ENCODE results near the gene MORC2.

The MORC2 gene

DNA sequence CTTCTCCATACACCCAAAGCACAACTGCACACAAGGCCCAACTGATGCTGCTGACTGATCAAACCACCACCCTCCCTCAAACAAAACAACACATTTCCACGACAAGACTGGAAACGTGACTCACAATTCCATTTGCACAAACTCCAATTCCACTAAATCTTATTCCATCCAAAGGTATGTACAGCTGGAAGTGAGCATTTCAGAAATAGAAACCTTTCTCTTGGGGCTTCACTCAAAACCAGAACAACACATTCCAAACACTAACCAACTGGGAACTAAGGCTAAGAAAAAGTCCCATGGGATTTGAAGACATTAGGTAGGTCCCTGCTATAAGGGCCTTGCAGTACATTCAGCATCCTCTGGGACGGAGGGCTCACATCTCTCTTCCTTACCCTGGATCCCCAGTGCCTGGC lies 19.6 kb downstream of the MORC2 start:
- DNase-seq, result no peak

DNA sequence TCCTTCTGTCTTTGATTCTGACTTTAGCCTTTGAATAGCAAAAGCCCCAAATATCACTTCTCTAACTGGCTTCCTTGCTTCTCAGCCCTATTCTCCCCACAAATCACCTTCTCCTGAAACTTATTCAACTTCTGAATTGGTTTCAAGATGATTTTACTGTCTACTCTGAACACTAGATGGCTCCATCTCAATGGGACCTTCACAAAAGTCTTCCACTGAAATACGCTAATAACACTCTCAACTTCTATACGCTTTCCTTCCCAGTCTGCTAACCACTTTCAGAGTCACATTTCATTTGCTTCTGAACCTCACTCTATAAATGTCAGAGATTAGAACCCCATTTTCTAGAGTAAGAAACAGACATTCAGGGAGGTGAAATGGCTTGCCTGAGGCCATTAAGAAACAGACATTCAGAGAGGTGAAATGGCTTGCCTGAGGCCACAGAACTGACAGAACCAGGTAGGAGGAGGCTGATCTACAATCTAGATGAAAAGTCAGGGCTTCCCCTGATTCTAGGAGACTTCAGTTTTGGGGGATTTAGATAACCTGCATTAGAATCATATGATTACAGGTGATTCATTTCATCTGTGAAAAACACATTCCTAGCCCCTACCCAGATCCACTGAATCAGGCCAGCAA lies 20.6 kb downstream of the MORC2 start:
- DNase-seq, result no peak

DNA sequence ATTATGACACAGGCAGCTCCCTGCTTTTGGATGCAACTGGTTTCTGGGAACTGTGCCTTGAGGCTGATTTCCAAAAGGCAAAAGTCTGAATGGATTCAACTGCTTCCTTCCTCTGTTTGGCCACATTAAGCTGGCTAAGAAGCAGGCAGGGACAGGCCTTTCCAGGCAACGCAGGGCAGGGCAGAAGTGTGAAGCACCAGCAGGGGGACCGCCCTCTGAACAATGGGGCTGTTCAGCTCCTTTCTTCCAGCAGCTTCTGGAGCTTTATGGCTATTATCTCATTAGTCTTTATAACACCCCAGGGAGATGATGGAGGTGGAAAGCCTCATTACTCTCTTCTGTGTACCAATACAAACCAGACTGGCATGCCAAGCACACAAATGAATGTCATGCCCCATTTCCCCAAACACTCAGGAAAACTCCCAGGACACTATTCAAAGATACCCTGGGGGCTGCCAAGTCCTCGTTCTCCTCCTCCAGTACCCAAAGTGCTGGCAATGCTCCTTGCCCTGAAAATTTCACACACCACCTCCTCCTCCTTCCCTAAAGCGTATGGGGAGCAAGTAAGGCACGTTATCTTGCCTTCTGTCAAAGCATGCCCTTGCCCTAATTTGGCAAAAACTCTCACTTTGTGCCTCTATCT lies 21.3 kb downstream of the MORC2 start:
- no peak for DNase-seq

DNA sequence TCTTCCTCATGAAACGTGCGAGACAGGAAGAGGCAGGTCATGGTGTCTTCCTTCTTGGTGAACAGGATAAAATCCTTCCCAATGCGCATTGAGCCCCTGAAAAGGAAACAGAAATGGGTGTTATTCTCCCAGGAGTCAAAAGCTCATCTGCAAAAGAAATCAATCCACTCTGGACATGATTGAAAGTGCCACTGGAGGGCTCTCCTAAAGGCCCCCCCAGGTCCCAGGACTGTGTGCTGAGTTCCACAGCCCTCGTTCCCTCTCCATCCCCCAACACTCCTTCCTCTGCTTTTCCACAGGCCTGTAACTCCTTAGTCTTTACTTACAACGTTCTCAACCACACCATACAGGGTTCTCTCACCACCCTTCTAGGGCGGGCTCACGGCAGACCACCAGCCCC lies 22.2 kb downstream of the MORC2 start:
- DNase-seq, result no peak

DNA sequence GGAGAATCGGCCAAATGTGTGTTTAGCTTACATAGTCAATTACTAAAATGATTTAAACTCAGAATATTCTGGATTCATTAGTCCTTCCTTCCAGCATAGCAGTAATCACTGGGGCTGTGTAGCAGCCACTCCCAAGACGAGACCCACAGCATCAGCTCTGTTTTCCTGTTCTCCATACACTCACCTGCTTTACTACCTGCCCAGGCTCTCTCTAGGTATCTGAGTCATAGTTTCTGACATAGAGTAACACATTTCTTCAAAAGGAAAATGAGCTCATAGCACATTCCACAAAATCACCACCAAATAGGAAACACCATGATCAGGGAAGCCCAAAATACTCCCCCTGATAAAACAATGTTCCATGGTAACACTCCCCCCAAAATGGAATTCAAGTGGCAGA lies 22.9 kb downstream of the MORC2 start:
- DNase-seq, result no peak

DNA sequence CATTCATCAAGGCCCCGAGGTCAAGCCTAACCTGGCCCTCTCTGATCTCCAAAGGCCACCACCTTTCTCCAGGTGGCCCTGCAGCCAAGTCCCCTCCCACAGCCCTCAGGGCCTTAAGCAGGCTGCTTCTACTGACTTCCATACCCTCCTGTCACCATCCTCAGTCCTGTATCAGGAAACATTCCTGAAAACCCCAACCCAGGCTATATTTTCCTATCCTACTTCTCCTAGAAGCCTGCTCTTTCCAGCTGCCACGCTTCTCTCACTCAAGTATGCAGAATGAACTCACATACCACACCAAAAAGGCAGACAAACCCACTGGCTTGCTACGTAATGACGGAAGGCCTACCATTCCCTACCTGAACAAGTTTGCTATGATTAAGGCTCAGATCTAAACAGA lies 23.6 kb downstream of the MORC2 start:
- no peak for DNase-seq

DNA sequence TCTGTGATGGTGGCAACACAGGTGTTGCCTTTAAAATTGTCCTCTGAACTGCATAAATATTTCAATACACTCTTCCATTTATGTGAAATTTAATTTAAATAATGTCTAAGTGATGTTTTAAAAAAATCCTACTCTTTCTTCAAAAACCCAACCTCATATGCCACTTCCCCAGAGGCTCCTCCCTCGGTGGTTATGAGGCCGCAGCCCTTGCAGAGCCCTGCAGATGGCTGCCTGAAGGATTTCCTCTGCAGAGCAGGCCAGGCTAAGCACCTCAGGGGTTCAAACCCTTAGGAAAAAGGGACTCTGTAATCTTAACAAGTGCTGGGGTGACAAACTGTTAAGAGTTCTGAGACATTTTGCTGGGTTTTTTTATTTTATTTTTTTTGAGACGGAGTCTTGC lies 25.2 kb downstream of the MORC2 start:
- no peak for DNase-seq

DNA sequence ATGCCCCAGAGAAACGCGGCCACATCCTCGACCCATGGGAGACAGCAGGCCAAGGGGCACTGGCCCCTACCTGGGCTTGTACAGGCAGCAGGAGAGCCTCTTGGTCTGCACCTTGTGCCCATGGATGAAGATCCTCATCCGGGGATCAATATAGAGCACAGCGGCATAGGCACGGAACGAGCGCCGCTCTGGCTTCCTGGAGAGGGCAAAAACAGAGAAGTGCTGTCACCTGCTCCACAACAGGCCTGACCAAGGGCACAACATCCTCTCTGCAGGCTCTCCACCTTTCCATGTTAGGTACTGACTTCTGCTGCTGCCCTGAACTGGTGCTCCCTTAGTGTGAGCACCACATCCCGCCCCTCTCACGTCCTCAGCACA lies 27.2 kb downstream of the MORC2 start:
- no peak for DNase-seq

DNA sequence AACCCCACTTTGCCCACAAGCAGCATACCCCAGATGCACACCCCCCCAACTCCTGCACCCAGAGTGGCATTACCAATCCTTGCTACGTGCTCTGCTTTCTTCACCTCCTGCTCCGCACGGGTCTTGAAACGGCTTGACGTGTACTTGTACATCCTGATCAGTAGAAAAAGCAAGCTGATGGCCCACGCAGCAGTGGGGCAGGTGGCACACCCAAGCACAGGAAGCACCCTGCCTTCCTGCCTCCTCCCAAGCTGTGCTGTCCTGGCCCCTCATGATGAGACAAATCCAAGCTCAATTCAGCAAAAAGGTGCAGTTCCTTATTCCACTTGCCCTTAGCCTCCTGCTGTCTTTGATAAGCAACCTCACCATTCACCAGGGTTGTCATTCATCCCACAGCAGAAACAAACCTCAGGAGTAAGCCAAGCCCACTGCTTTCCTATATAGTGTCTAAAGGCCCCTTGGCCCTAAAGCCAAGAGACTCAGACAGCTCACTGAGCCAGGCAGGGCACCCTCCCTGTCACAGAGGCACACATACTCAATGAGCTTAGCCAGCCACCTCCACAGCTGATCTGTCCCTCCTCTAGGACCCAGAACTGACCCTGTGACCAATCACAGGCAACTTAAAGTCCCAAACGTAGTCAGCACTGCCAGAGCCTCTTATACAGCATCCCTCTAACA lies 27.8 kb downstream of the MORC2 start:
- no peak for DNase-seq

DNA sequence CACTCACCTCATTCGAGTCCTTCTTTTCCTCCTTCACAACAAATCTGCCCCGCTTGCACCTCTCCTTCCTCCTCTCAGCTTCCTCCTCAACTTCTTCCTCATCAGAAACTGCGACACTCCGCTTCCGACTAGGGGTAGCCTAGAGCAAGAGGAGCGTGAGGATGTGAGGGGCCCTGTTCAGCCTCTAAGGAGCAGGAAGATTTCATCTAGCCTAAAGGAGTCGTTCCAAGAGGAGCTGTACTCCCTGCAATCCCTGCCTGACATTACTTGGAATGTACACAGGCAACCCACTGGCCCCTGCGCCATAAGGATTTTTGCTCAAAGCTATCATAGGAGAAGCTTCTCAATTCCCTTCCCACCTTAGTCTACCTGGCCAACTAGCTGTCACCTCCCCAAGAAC lies 34.5 kb downstream of the MORC2 start:
- no peak for DNase-seq

DNA sequence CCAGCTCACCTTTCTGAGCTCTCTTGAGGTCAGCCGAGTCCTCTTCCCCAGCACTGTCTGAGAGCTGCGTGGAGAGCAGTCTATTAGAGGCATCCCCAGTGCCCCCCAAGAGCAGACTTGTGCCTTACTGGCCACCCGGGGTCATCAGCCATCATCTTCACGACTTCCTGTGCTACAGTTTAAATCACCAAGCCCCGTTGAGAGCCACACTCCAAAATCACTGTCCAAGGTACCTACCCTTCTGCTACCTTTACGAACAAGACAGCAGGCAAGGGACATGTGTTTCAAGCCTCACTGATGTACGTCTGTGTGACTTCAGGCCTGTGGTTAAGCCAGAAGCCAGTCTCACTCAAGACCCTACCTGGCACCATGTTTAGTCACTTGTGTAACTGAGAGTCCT lies 35.1 kb downstream of the MORC2 start:
- no peak for DNase-seq

DNA sequence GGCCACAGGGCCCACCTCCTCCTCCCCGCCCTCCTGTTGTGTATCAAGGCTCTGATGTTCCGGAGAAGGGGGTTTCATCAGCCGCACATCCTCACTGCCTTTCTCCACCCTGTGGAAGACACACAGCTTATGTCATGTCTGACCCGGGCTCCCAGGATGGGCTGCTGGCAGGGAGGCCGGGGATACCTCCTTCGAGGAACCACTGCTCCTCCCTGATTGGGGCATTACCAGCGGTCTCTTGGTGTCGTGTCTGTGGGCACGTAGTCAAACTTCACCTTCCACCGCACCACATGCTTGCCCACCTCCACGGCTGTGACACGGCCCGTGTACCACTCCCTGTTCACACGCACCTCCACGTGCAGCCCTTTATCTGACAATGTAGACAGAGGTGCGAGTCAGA lies 35.9 kb downstream of the MORC2 start:
- DNase-seq, result no peak

DNA sequence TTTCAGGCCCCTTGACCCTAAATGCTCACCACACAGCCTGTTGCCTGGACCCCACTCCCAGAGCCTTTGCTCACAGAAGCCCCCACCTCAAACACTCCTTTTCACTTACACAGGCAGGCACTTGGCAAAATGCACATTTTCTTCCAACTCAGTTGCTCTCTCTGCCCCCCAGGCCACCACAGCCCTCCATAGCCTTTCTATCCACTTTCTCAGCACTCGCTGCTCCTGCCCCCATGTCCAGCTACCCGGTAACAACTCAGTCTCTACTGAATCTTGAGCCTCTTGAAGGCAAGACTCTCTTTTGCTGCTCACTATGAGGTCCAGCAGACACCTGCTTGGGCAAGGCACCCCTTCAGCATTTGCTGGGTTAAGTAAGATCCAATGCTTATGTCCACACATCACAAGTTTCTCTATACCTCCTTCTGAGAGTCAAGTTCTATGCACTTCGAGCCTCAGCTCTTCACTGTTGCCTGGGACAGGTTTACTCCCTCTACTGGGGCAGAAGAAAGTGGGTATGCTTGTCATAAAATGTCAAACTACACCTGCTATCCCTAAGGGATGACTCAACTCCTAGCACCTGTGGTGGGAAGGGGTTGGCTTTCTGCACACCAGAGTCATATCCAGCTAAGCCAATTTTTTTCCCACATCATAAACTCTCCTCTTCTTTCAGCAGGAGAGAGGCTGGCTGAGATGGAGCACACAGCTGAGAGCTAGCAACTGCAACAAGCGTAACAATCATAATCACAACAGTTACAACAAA lies 36.9 kb downstream of the MORC2 start:
- DNase-seq, result no peak

DNA sequence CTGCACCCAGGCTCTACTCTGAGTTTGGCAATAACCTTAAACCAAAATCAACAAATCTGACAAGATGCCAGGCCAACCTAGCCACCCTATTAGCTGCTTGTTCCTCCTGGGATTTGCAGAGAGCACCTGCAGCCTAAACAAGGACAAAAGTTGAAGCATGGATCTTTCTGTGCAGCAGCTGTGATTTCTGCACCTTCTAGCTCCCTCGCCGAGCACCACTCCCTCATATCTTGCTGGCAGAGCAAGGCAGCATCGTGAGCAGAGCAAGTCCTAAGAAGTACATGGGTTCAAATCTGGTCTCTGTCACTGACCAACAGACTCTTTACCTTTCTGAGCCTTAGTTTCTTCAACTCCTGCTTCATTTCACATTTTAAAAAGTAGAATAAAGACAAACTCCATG lies 38.3 kb downstream of the MORC2 start:
- no peak for DNase-seq

DNA sequence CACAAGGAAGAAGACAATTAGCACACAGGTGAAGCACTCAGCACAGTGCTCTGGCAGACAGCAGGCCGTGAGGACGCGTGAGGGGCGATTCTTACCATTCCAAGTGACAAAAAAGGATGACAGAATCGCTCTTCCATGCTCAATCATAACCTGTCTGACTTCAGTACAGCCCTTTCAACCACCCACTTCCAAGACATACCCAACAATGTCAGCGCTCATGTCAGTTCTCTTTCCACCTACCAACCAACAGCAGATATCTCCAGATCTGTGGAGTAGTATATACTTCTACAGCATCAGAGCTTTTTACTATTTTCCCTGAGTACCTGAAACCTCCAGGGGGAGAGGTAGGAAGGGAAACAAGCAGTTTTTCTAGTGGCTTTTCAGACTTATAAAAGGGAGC lies 40.2 kb downstream of the MORC2 start:
- DNase-seq, result no peak

DNA sequence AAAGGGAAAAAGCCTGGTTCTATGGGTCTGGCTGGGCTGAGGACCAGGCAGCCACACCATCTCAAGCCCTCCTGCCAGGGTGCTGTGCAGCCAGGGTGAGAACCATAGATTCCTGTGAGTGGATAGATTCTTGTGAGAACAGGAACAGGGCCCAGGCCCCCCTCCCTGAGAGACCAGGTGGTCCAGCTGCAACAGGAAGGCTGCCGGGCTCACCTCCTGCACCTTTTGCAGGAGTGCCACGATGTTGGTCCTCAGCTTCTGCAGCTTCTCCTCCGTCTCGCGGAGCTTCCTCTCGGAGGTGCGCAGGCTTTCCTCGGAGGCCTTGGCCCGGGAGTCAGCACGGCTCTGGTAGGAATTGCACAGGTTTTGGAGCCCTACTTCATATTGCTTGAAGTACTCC lies 40.8 kb downstream of the MORC2 start:
- no peak for DNase-seq

DNA sequence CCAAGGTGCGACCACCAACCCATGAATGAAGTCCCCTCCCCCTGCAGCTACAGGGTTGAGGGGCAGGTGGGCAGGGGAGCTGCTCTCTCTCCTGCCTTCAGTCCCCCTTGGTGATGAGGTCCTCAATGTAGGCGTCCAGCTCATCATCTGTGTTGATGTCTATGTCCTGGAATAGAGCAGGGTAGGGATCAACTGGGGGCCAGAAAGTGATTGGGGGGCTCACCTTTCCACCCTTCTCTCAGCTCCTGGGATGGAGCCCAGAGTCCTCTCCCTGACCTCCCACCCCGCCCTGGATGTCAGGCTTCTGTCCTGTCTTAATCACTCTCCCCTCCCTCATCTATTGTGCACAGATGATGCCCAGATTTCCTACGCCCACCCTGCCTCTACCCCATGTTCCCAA lies 41.9 kb downstream of the MORC2 start:
- DNase-seq, result no peak

DNA sequence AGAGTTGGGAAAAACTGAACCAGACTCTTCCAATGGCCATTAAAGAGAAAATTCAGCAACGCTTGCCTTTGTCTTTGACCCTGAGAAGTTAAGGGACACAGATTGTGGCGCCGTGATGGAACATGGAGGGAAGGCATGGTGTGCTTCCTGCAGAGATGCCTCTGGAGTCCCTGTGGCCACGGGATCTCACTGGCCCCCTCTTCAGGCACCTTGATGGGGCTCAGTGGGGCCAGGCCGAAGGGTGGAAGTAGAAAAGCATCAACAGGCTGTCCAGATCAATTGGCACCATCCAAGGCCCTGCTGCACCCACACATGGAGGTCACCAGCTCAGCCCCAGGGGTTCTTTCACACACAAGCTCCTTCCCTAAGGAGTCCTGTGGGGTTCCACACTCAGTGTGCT lies 42.9 kb downstream of the MORC2 start:
- no peak for DNase-seq

DNA sequence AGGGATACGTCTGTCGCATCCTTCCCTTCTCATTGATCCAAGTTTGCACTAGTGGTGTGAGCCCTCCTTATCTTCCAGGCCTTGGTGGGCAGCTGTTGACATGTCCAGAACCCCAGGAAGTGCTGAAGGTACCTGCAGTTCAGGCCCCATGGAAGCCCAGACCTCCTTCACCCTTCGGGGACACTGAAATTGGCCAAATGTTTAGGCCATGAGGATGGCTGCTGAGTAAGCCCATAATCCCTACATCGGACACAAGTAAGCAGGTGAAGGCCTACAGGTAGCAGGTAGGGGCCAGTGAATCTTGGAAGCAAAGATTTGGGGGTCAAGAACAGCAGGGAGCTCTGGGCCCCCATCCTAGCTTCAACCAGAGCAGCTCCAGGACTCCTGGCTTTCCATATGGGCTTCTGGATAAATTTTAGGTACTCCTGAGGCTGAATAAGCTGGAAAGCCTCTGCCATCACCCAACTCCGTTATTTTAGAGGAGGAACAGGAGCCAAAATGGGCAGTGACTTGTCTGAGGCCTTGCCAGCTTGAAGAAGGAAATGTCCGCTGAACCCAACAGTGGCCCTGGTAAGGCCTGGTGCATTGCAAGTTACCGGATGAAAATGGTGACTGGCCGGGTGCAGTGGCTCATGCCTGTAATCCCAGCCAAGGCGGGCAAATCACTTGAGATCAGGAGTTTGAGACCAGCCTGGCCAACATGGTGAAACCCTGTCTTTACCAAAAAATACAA lies 45.2 kb downstream of the MORC2 start:
- DNase-seq, result no peak

DNA sequence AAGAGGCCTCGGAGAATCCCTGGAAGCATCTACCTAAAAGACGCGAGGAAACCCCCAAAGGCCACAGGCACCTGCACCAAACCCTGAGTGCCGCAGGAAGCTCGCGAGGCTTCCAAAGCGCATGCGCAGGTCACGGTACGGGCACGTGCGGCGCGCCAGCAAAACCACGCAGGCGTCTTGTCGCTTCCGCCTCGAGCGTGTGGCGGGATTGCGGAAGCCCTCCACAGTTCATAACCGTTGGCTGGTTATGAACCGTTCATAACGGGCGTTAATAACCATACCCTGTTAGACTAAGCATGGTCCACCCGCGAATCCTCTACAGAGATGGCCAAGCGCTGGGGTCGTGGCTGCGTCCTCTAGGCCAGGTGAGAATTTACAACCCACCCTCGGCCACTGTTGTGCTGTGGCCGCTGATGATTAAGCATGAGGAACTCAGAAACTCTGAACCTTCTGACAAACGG lies 46.4 kb downstream of the MORC2 start:
- peak; percentile 38 for DNase-seq

DNA sequence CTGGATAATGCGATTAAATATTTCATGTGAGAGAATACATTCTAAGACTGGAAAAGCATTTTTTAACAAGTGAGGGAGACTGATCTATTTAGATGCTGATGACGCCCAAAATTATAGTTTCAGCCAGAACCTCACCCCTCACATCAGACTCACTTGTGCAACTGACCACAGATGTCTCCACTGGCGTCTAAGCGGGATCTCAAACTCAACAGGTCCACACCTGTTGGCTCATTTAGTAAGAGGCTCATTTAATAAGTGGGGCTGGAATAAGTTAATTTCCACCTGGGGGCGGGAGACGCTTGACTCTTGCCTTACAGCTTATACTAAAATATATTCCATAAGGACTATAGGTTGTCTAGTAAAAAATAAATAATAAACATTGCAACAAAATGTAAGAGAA lies 47.5 kb downstream of the MORC2 start:
- peak; percentile 22 for DNase-seq

DNA sequence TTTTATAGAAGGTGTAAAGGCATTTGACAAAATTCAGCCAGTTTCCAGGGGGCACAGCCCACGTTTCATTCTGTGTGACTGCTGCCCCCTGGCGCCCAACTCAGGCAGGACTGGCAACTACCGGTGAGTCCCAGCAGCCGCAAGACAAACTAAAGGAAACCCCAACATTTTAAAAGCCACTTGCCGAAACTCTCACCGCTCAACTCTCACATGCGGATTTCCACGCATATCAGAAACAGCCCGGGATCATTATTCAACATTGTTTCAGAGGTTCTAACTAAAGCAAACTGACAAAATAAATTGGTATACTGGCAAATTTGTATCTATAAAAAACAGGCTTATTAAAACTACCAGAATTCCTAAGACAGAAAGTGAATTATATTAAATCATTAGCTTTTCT lies 48.2 kb downstream of the MORC2 start:
- DNase-seq, result peak; percentile 29

DNA sequence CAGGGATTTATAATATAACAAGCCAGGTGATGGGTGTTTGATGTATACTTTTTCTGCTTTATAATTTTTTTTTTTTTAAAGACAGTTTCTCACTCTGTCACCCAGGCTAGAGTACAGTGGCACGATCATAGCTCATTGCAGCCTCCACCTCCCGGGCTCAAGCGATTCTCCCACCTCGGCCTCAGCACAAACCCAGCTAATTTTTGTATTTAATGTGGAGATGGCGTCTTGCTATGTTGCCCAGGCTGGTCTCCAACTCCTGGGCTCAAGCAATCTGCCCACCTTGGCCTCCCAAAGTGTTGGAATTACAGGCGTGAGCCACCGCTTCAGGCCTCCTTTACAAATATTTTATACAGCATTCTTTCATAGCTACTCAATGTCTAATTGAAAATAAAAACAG lies 48.6 kb downstream of the MORC2 start:
- DNase-seq, result no peak
